CD4-positive, alpha-beta T cell (primary cell): ENCODE measurements around the gene ADCY7. TPM values are rescaled to one million over a fixed set of nuclear protein-coding genes. Genes with fewer than 3 reads are reported as not detected.
A peak's percentile ranks its signal among the peaks of the same experiment; 100 is the strongest.

Experiments used
- ATAC-seq: fragments of 200-7000 bp; cut with Tn5 transposase; one replicate; pipeline ENCODE4 v1.10.0; 2022; ENCODE audit warnings: mild to moderate bottlenecking; ENCODE audit not compliant: poor library complexity
- CTCF ChIA-PET: fragments of 350-600 bp; sonication (Branson Sonifier 250); formaldehyde crosslinking; loops from one replicate; lab custom pipeline; 2021; ENCODE audit warnings: antibody characterized with exemption, inconsistent platforms; lab: Charles Lee
- POLR2A ChIA-PET: fragments of 350-600 bp; sonication (Branson Sonifier 250); formaldehyde crosslinking; loops from one replicate; lab custom pipeline; 2021; ENCODE audit warnings: antibody characterized with exemption, inconsistent platforms; lab: Charles Lee
- DNase-seq, 14 experiments: peaks; one replicate each; pipeline ENCODE4 v3.0.0-alpha.2; 2013 to 2020; ENCODE audit warnings: mixed read lengths in 2 of 14
- H3K27ac ChIP-seq, 2 donors: one replicate each; pipeline versions ENCODE4 v1.5.1 to v1.7.0; 2013; ENCODE audit warnings: low read length in 2 of 2, low read depth in 1 of 2, mild to moderate bottlenecking in 1 of 2
- H3K27me3 ChIP-seq, 2 experiments: 1 replicate in 1 of 2; 2 replicates in 1 of 2; pipeline versions ENCODE4 v1.6.1 to v1.7.0; 2013; ENCODE audit warnings: low read length in 2 of 2, control low read depth in 1 of 2, mild to moderate bottlenecking in 1 of 2, moderate library complexity in 1 of 2; ENCODE audit not compliant: insufficient read depth in 2 of 2, control insufficient read depth in 1 of 2
- H3K36me3 ChIP-seq: one replicate; pipeline ENCODE4 v1.6.1; 2013; ENCODE audit warnings: low read length, control low read depth; ENCODE audit not compliant: insufficient read depth
- H3K4me1 ChIP-seq: one replicate; pipeline ENCODE4 v1.6.1; 2013; ENCODE audit warnings: low read length, control low read depth; ENCODE audit not compliant: insufficient read depth
- H3K4me3 ChIP-seq: one replicate; pipeline ENCODE4 v1.5.1; 2013; ENCODE audit warnings: mild to moderate bottlenecking, low read length, moderate library complexity
- H3K9me3 ChIP-seq, 2 experiments: 1 replicate in 1 of 2; 2 replicates in 1 of 2; pipeline versions ENCODE4 v1.6.1 to v1.7.0; 2013; ENCODE audit warnings: low read length in 2 of 2, mild to moderate bottlenecking in 2 of 2, control low read depth in 1 of 2, moderate library complexity in 1 of 2; ENCODE audit not compliant: control insufficient read depth in 1 of 2, insufficient read depth in 1 of 2
- H3K27ac Mint-ChIP-seq: one replicate; pipeline ENCODE4 v1.8.0; 2020; ENCODE audit warnings: mixed read lengths
- H3K27me3 Mint-ChIP-seq: one replicate; pipeline ENCODE4 v1.8.0; 2021; ENCODE audit warnings: mixed read lengths
- H3K36me3 Mint-ChIP-seq: one replicate; pipeline ENCODE4 v1.8.0; 2021; ENCODE audit warnings: low read depth, mixed read lengths
- H3K4me1 Mint-ChIP-seq: one replicate; pipeline ENCODE4 v1.8.0; 2021; ENCODE audit warnings: low read depth, mixed read lengths
- H3K4me3 Mint-ChIP-seq: one replicate; pipeline ENCODE4 v1.8.0; 2020; ENCODE audit warnings: mild to moderate bottlenecking, mixed read lengths
- H3K9me3 Mint-ChIP-seq: one replicate; pipeline ENCODE4 v1.8.0; 2020; ENCODE audit warnings: mixed read lengths
- CTCF ChIP-seq: fragments of 200-600 bp; IDR thresholded peaks from one replicate; pipeline ENCODE4 v1.8.0; 2022; ENCODE audit warnings: antibody characterized with exemption, mild to moderate bottlenecking
- intact Hi-C, 2 experiments: fragments of 100-400 bp; cut with DNase I in 1 of 2; cut with micrococcal nuclease in 1 of 2; formaldehyde crosslinking; loops; one replicate each; pipeline versions ENCODE4 v1.15.1 to v1.9.0; 2023 to 2025; cut with DNase I, micrococcal nuclease
- total RNA-seq, 174 experiments: library from RNA in 2 of 174; stranded (reverse) in 2 of 174; gene quantifications; one replicate each; pipeline ENCODE4 v1.2.3 and lab custom pipeline; 2021 to 2026

The ADCY7 gene
- total RNA-seq, 2 experiments from 2014 or later: 136 to 147 TPM

GRCh38 chr16:50292566-50292948 lies 26.2 kb downstream of the ADCY7 start:
- TF ChIP-seq CTCF: no peak
- intact Hi-C loops: no loop called here
- Histone ChIP-seq H3K27me3 (no peaks in the 10 kb centered on the region), H3K4me1 (peaks cover 19% of the 10 kb centered on the region), H3K4me3 (no peak overlapping the region), H3K36me3 (peaks cover 94% of the 10 kb centered on the region), H3K27ac (no peak overlapping the region), H3K9me3 (no peaks in the 10 kb centered on the region)
- no peak overlapping the region for H3K4me3 Mint-ChIP-seq
- H3K4me1 Mint-ChIP-seq: peaks cover 4% of the 10 kb centered on the region
- no peaks in the 10 kb centered on the region for H3K9me3 Mint-ChIP-seq
- peaks cover 81% of the 10 kb centered on the region for H3K36me3 Mint-ChIP-seq
- no peak for DNase-seq
- no peak for ATAC-seq
- POLR2A ChIA-PET: no interaction called here
- no peaks in the 10 kb centered on the region for H3K27me3 Mint-ChIP-seq
- CTCF ChIA-PET: no interaction called here
- no peak overlapping the region for H3K27ac Mint-ChIP-seq

GRCh38 chr16:50293041-50293783 lies 26.9 kb downstream of the ADCY7 start:
- H3K4me3 Mint-ChIP-seq: no peak overlapping the region
- ATAC-seq (no peak), DNase-seq (no peak)
- H3K27me3 Mint-ChIP-seq: no peaks in the 10 kb centered on the region
- no peak overlapping the region for H3K4me3 ChIP-seq
- intact Hi-C loops: no loop called here
- TF ChIP-seq CTCF: no peak
- H3K4me1 Mint-ChIP-seq: peaks cover 4% of the 10 kb centered on the region
- peak overlapping the region in 1 of 2 donors; percentile 21 for H3K27ac ChIP-seq
- no peaks in the 10 kb centered on the region for H3K27me3 ChIP-seq
- H3K9me3 ChIP-seq: no peaks in the 10 kb centered on the region
- no peak overlapping the region for H3K27ac Mint-ChIP-seq
- H3K36me3 Mint-ChIP-seq: peaks cover 80% of the 10 kb centered on the region
- POLR2A ChIA-PET: no interaction called here
- CTCF ChIA-PET: no interaction called here
- H3K9me3 Mint-ChIP-seq: no peaks in the 10 kb centered on the region
- peaks cover 13% of the 10 kb centered on the region for H3K4me1 ChIP-seq
- peaks cover 94% of the 10 kb centered on the region for H3K36me3 ChIP-seq

DNA sequence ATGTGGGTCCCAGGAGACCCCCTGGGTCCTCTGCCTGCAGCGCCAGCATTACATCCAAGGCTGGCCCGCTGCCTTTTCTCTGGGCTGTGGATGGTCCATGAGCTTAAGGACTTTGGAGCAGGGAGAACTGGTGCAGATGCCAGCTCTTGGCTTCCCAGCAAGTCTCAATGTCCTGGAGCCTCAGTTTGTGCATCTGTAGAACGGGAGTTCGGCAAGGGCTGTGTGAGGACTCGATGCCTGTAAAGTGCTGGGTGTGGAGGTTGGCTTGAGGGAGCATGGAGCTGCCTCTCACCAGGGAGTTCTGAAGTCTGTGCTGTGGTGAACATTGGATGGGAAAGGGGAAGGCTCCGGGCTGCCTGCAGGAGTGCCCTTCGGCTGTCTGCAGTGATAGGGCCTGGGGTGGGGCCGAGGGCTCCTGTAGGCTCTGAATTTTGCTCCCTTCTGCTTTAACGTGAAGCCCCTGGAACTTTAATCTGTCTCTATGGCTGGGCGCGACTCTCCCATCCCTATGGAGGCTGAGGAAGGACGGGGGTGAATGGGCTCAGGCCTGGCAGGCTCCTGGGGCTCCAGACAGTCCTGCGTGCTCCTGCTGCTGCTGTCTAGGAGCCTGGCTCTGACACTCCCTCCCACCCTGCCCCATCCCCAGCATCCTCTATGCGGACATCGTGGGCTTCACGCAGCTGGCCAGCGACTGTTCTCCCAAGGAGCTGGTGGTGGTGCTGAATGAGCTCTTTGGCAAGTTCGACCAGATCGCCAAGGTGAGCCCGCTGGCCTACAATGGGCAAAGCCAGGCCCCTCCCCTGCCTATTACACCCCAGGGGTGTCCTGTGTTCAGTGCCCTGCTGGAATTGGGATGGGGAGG lies 27.9 kb downstream of the ADCY7 start:
- peak overlapping the region in 1 of 2 donors; percentile 21 for H3K27ac ChIP-seq
- no peak overlapping the region for H3K27ac Mint-ChIP-seq
- peaks cover 95% of the 10 kb centered on the region for H3K36me3 ChIP-seq
- peaks cover 78% of the 10 kb centered on the region for H3K36me3 Mint-ChIP-seq
- H3K4me3 ChIP-seq: no peak overlapping the region
- DNase-seq (no peak), ATAC-seq (no peak)
- no peak overlapping the region for H3K4me3 Mint-ChIP-seq
- peaks cover 12% of the 10 kb centered on the region for H3K4me1 ChIP-seq
- intact Hi-C loops: no loop called here
- no peaks in the 10 kb centered on the region for H3K27me3 ChIP-seq
- H3K9me3 Mint-ChIP-seq: no peaks in the 10 kb centered on the region
- TF ChIP-seq CTCF: no peak
- no peaks in the 10 kb centered on the region for H3K27me3 Mint-ChIP-seq
- CTCF ChIA-PET: no interaction called here
- peaks cover 4% of the 10 kb centered on the region for H3K4me1 Mint-ChIP-seq
- POLR2A ChIA-PET: no interaction called here
- H3K9me3 ChIP-seq: no peaks in the 10 kb centered on the region
